GM21390 (cell line): ENCODE results near the gene GABRG3.
"Not testable (repeated sequence)": the region's sequence is repeated elsewhere in the genome, so short reads cannot be mapped to it uniquely, and the experiment has no call there.

ENCODE experiments used
- ATAC-seq: cut with Tn5 transposase; IDR thresholded peaks from one replicate; pipeline ENCODE4 v1.9.1; 2021; ENCODE audit not compliant: unreplicated experiment

The GABRG3 gene

GRCh38 chr15:26985050-26985449 lies 14.1 kb downstream of the GABRG3 start:
- ATAC-seq, result no peak

DNA sequence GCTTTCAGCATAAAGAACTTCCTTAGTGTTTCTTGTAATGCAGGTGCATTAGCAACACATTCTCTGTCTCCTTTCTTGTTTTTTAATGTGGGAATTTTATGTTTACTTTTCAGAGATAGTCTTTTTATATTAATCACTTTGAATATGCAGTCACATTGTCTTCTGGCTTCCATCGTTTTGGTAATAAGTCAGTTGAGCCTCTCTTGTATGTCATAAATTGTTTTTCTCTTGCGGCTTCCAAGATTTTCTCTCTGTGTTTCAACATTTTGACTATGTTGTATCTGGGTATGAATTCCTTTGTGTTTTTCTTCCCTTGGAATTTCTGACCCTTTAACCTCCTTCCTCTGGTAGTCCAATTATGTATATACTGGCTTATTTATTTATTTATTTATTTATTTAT lies 25.3 kb downstream of the GABRG3 start:
- no peak for ATAC-seq

DNA sequence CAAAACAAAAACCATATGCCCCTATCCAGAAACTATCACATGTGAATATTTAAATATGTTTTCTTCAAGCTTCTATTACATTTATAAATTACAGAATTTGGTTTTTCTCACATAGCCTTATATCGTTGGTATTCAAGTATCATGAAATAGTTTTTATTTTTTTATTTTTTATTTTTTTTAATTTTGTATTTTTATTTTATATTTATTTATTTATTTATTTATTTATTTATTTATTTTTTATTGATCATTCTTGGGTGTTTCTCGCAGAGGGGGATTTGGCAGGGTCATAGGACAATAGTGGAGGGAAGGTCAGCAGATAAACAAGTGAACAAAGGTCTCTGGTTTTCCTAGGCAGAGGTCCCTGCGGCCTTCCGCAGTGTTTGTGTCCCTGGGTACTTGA lies 32.0 kb downstream of the GABRG3 start:
- ATAC-seq, result not testable (repeated sequence)

- ATAC-seq, result not testable (repeated sequence)
Measured at GRCh38 chr15:27004226-27004625, 33.2 kb downstream of the GABRG3 start.

DNA sequence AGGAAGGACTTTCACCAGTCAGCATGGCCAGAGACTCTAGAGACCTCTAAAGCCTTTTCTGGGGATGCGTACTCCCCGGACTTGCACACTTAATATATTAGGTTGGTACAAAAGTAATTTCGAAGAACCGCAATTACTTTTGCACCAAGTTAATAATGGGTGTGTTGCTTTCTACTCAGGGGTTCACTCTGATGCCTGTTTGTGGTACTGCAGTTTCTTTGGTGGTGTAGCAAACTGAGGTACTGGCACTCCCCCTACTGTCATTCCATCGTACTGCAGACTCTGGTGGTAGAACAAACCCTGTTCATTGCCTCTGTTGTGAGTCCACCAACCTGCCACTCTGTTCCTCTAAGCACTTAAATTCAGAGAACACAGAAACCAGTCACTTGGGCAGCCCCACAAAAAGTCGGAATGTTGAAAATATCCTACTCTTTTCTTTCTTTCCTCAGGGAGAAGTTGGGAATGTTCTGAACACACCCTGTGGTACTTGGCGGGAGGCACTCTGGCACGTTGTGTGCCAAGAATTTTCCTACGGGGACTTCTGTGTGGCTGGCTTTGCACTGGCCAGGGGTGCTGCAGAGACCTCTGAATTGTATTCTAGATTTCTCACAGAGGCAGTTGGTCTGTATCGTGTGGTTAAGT lies 46.3 kb downstream of the GABRG3 start:
- ATAC-seq, result no peak

DNA sequence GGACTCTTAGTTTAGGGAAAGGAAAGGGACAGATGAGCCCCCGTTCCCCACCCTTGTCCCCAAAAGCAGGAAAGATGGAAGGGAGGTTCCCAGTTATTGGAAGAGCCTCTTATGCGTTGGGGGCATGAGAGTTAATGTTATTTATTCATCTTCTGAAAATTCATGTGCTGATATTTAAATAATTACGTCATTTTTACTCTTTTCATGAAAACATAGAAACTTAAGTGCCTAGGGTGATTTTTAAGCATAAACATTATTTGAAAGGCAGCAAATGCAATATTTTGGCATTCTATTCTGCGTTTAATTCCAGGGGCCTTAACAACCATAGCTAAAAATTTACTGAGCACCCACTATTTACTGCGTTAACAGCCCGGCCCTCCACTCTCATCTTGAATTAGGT lies 48.7 kb downstream of the GABRG3 start:
- no peak for ATAC-seq

GRCh38 chr15:27025481-27025966 lies 54.5 kb downstream of the GABRG3 start:
- ATAC-seq, result no peak

DNA sequence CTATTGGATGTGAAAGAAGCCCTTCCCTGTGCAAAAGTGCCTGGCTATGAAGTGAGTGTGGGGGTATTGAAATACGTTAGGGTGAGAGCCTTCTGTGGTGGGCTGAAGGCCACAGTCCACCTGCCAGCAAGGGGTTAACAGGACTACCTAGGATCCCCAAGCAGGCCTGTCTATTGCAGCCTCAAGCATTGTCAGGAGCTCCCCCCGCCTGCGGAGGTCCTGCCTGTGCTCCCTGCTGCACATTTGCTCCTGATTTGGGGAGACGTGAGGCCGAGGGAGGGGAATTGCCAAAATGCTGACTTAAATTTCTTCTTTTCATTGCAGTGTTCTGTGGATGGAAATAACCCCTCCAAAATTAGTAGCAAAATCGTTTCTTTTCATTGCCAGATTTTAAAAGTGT lies 56.2 kb downstream of the GABRG3 start:
- ATAC-seq, result no peak

GRCh38 chr15:27028858-27029477 lies 58.0 kb downstream of the GABRG3 start:
- no peak for ATAC-seq

- no peak for ATAC-seq
Measured at GRCh38 chr15:27036210-27036609, 65.2 kb downstream of the GABRG3 start.

DNA sequence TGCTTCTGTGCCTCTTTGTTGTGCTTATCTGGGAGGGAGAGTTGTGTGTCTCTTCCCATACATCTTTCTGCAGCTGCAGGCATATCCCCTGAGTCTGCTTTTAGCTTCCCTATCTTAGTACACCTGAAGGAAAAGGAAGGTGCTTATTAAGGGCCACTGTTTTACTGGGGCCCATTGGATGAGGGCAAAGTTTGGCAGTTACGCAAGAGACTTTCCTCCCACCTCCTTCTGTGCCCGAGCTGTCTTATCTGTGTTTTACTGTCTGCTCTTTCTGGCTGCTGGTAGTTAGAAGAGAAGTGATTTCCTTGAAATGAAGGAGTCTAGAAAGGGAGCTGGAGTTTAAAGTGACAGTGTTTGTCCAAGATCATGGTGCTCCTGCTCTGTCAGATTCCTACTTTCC lies 66.5 kb downstream of the GABRG3 start:
- no peak for ATAC-seq

DNA sequence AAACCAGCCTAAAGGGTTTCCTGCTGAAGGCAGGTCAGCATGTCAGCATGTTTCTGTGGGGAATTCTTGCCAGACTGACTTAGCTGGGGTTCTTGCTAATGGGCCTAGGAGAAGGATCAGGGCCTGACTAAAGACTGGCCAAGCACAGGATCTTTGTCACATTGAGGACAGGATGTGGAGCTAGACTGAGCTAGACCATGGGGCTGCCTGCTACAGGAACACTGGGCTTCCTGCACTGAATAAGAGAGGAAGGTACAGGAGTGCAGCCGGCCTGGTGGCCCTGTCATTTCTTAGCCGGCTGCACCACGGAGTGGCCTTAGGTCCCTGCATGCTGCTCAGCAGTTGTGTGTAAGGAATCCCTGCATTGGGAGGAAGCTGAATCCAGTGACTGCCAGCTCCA lies 68.2 kb downstream of the GABRG3 start:
- ATAC-seq, result no peak

DNA sequence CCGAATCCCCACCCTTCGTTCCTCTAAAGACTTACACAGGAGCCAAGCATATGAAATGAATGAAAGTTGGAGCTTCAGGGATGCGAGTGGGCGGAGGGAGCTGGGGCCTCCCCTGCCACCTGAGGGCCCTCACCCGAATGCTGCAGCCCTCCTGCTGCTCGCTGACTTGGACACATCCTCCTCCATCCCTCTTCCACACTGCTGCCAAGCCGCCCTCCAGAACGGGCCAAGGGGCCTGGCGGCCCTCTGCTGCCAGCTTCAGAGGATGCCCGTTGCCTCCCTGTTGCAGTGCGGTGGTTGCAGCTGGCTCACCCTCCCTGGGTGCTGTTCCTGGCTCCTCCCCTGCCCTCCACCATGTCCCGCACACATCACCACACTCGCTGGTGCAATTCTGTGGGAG lies 71.2 kb downstream of the GABRG3 start:
- no peak for ATAC-seq

- ATAC-seq, result no peak
Measured at GRCh38 chr15:27042646-27043045, 71.7 kb downstream of the GABRG3 start.

GRCh38 chr15:27043770-27044169 lies 72.8 kb downstream of the GABRG3 start:
- ATAC-seq, result no peak

GRCh38 chr15:27045796-27046195 lies 74.8 kb downstream of the GABRG3 start:
- no peak for ATAC-seq

DNA sequence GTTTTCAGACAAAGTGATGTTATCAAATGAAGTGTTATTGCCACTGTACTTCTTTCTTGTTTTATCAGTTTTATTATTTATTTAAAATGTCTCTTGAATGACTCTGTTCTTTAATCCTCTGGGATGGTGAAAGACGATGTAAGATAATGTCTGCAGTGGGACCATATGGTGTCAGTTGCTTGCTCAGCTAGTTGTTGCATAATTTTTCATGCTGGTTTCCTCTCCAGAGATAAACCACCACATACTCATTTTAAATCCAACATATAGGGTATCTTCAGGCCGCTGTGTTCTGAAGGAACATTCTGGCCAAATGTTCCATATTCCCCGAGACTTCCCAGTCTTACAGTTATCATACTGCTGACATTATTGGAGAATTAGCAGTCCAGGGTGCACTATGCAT lies 75.9 kb downstream of the GABRG3 start:
- no peak for ATAC-seq

DNA sequence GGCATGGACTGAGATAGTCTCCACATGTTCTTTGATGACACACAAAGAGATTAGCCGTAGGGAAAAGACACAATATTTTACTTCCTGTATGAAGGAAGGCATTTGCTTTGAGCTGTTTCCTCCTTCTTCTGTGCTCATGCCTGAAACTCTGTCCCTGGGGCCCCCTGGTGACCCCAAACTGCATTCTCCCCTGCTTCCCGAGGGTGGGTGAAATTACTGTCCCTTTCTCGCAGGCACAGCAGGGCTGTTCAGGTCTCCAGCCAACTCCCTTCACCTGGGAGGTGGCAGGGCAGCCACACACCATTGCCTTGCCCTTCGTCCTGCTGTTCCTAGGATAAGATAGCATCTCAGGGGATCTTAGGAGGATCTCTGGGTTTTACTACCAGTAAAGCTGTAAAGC lies 79.2 kb downstream of the GABRG3 start:
- ATAC-seq, result no peak

- ATAC-seq, result no peak
Measured at GRCh38 chr15:27054426-27054825, 83.4 kb downstream of the GABRG3 start.

DNA sequence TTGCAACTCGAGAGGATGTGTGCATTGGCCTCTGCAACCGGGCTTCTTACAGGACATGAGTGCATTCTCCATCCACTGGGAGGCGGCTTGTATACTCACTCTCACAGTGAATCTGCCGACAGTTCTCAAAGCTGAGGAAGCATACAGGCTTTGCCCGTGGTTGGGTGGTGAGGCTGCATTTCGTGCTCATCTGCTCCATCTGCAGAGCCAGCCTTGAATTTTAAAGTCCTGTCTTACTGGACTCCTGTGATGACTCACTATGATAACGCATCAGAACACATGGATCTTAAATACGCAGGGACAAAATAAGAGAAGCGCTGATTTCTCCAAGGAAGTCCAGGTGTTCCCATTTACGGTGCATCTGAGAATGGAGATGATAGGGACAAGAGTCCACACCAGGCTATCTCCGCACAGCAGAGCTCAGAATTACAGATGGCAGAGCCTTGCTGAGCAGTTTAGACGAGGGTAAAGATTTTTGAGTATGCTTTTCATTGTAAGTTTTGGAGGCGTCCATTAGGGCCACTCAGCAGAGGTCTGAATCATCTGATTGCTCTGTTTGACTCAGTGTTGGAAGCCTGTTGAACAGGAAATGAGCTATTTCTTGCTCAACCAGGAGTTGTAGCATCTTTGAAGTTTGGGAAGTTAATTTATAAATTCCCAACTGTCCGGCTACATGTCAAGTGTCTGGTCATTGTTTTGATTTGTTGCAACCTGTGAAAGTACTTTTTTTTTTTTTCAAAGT lies 87.1 kb downstream of the GABRG3 start:
- no peak for ATAC-seq

DNA sequence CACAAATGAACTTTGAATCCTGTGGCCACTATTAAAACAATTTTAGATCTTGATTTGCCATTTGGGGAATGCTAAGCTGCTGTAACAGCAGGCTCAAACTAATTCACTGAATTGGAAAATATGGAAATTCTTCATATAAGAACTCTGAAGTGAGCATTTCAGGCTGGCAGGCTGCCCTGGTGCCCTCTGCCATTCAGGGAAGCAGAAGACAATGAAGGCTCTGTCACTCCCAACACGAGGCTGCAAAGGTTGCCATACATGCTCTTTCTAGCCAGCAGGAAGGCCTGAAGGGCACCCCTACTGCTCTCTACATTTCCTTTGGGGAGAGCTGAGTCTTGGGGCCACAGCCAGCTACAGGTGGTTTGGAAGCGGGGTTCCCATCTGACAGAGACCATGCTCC lies 88.0 kb downstream of the GABRG3 start:
- ATAC-seq, result no peak

DNA sequence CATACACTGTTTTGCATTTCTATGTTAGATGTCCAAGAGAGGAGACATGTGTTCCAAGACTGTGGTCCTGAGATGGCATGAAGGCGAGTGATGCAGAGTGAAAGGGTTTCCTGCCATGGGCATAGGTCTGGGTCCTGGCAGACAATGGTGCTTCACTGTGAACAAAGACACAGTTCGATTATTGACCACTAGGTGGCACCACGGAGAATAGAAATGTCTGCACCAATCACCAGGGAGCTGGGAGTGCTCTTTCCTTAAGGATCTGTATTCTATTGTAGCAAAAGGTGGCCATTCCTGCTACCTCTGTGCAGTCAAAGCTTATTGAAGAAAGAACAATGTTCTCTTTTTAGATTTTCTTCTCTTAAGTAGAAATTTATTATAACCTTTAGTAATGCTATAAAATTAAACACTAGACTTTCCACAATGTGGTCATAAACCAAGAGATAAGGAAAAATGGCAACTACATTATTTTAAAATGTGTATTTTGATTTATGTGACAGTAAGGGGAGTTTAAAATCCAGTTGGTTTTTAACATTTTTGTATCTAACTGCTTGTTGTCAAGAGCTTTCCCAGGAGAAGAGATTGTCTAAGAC lies 88.7 kb downstream of the GABRG3 start:
- no peak for ATAC-seq
